Smooth muscle cell (in vitro differentiated cells): ENCODE measurements around the gene AOC3. TPM values are rescaled to one million over a fixed set of nuclear protein-coding genes. Genes with fewer than 3 reads are reported as not detected.
A peak's percentile ranks its signal among the peaks of the same experiment; 100 is the strongest.

Source experiments
- DNase-seq: peaks from one replicate; lab custom pipeline; 2025; ENCODE audit not compliant: unreplicated experiment; lab: John Stamatoyannopoulos, UW
- H2AFZ ChIP-seq: fragments of 200-600 bp; sonication (generic); 2 replicates; pipeline ENCODE4 v1.6.0; 2016; ENCODE audit warnings: antibody characterized with exemption, low read depth, mild to moderate bottlenecking
- H3F3A ChIP-seq: fragments of 200-600 bp; sonication (generic); 2 replicates; pipeline ENCODE4 v1.6.0; 2017; ENCODE audit warnings: antibody characterized with exemption, low read depth
- H3K27ac ChIP-seq: fragments of 200-600 bp; sonication (generic); 2 replicates; pipeline ENCODE4 v1.5.1; 2016; ENCODE audit warnings: low read depth, mild to moderate bottlenecking
- H3K27me3 ChIP-seq: fragments of 200-600 bp; sonication (generic); 2 replicates; pipeline ENCODE4 v1.6.1; 2016; ENCODE audit warnings: low read depth, mild to moderate bottlenecking
- H3K36me3 ChIP-seq: fragments of 200-600 bp; sonication (generic); 2 replicates; pipeline ENCODE4 v1.5.1; 2016; ENCODE audit warnings: low read depth
- H3K4me1 ChIP-seq: fragments of 200-600 bp; sonication (generic); 2 replicates; pipeline ENCODE4 v1.5.1; 2016; ENCODE audit warnings: low read depth
- H3K4me2 ChIP-seq: fragments of 200-600 bp; sonication (generic); 2 replicates; pipeline ENCODE4 v1.6.0; 2016; ENCODE audit warnings: mild to moderate bottlenecking
- H3K4me3 ChIP-seq: fragments of 200-600 bp; sonication (generic); 2 replicates; pipeline ENCODE4 v1.5.1; 2016; ENCODE audit warnings: mild to moderate bottlenecking
- H3K79me2 ChIP-seq: fragments of 200-600 bp; sonication (generic); 2 replicates; pipeline ENCODE4 v1.6.0; 2016; ENCODE audit warnings: low read depth, mild to moderate bottlenecking
- H3K9ac ChIP-seq: fragments of 200-600 bp; sonication (generic); 2 replicates; pipeline ENCODE4 v1.6.0; 2016; ENCODE audit warnings: low read depth
- H3K9me3 ChIP-seq: fragments of 200-600 bp; sonication (generic); replicated peaks from 2 replicates; pipeline ENCODE4 v1.5.1; 2016; ENCODE audit warnings: low read depth
- H4K20me1 ChIP-seq: fragments of 200-600 bp; sonication (generic); 2 replicates; pipeline ENCODE4 v1.6.0; 2016; ENCODE audit warnings: low read depth
- WGBS: methylation state at CpG from one replicate; pipeline ENCODE4 v1.1.7; 2016; ENCODE audit warnings: low lambda C conversion rate; 5-methylcytosine and 5-hydroxymethylcytosine counted together
- polyA plus RNA-seq: library from polyadenylated mRNA; unstranded; fragments of >200 nt; fragmentation: Nextera tagmentation; extraction: Ambion mirVana; gene quantifications from 2 replicates; pipeline ENCODE4 v1.2.1, GENCODE V29; 2016
- total RNA-seq: library from RNA; depleted of rRNA; stranded (reverse); fragments of >200 nt; gene quantifications from 2 replicates; pipeline ENCODE4 v1.2.3, GENCODE V29; 2014
- TF ChIP-seq, protein P1 (sequence below): fragments of 200-600 bp; sonication (generic); IDR thresholded peaks from 2 replicates; pipeline ENCODE4 v1.5.1; 2017; ENCODE audit warnings: borderline replicate concordance, mild to moderate bottlenecking, antibody characterized with exemption; ENCODE audit not compliant: insufficient read depth, poor library complexity, severe bottlenecking

Gene AOC3
- total and polyA plus RNA-seq, 2 experiments from 2014 or later: 0.65 to 0.90 TPM

GRCh38 chr17:42830971-42831370, 20.0 kb upstream of the AOC3 start:
- H3K4me2 ChIP-seq: no peak overlapping the region
- DNase-seq: no peak
- no peak overlapping the region for H3K27ac ChIP-seq
- no peak overlapping the region for H2AFZ ChIP-seq
- H3K36me3 ChIP-seq: no peaks in the 10 kb centered on the region
- H3K9ac ChIP-seq: no peak overlapping the region
- TF ChIP-seq, protein P1, sequence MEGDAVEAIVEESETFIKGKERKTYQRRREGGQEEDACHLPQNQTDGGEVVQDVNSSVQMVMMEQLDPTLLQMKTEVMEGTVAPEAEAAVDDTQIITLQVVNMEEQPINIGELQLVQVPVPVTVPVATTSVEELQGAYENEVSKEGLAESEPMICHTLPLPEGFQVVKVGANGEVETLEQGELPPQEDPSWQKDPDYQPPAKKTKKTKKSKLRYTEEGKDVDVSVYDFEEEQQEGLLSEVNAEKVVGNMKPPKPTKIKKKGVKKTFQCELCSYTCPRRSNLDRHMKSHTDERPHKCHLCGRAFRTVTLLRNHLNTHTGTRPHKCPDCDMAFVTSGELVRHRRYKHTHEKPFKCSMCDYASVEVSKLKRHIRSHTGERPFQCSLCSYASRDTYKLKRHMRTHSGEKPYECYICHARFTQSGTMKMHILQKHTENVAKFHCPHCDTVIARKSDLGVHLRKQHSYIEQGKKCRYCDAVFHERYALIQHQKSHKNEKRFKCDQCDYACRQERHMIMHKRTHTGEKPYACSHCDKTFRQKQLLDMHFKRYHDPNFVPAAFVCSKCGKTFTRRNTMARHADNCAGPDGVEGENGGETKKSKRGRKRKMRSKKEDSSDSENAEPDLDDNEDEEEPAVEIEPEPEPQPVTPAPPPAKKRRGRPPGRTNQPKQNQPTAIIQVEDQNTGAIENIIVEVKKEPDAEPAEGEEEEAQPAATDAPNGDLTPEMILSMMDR: no peak
- H3K79me2 ChIP-seq: peaks cover 29% of the 10 kb centered on the region
- H3F3A ChIP-seq: no peaks in the 10 kb centered on the region
- H3K4me1 ChIP-seq: peaks cover 12% of the 10 kb centered on the region
- no peaks in the 10 kb centered on the region for H3K9me3 ChIP-seq
- no peak overlapping the region for H3K4me3 ChIP-seq
- peaks cover 22% of the 10 kb centered on the region for H3K27me3 ChIP-seq
- no peaks in the 10 kb centered on the region for H4K20me1 ChIP-seq

DNA sequence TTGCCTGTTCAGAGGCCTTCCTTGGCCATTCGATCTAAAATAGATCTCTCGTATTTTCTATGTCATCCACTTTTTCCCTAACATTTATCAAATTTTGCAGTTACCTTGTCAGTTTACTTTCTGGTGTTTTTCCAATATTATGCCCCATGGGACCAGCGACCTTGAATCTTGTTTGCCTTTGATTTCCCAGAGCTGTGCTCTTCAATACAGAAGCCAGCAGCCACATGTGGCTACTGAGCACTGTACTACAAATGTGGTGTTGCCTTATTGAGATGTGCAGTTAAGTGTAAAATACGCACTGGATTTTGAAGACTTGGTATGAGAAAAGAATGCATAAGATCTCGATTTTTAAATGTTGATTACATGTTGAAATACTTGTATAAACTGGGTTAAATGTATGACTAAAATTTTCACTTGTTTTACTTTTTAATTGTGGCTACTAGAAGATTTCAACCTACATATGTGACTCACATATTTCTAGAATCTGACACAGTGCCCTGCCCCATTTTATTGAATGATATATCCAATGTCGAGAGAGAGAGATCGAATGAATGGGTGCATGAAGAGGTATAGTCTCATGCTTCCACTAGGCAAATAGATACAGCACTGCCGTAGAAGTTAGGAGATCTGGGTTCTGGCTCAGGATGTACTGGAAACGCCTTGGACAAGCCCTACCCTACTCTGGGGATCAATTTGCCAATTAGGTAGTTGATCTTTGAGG, 18.6 kb upstream of the AOC3 start:
- no peak for DNase-seq
- Histone ChIP-seq H3K4me3 (peak overlapping the region; percentile 88), H4K20me1 (no peaks in the 10 kb centered on the region), H3K79me2 (peaks cover 29% of the 10 kb centered on the region), H3K36me3 (no peaks in the 10 kb centered on the region), H3K27ac (peak overlapping the region; percentile 76), H3K9me3 (no peaks in the 10 kb centered on the region), H3K4me1 (peaks cover 12% of the 10 kb centered on the region), H3K27me3 (peaks cover 20% of the 10 kb centered on the region), H3K4me2 (peak overlapping the region; percentile 84), H2AFZ (peak overlapping the region; percentile 97), H3K9ac (peak overlapping the region; percentile 95), H3F3A (no peaks in the 10 kb centered on the region)
- 63% methylated on average over 9 of the region's 9 CpGs for WGBS
- TF ChIP-seq, protein P1: no peak

DNA sequence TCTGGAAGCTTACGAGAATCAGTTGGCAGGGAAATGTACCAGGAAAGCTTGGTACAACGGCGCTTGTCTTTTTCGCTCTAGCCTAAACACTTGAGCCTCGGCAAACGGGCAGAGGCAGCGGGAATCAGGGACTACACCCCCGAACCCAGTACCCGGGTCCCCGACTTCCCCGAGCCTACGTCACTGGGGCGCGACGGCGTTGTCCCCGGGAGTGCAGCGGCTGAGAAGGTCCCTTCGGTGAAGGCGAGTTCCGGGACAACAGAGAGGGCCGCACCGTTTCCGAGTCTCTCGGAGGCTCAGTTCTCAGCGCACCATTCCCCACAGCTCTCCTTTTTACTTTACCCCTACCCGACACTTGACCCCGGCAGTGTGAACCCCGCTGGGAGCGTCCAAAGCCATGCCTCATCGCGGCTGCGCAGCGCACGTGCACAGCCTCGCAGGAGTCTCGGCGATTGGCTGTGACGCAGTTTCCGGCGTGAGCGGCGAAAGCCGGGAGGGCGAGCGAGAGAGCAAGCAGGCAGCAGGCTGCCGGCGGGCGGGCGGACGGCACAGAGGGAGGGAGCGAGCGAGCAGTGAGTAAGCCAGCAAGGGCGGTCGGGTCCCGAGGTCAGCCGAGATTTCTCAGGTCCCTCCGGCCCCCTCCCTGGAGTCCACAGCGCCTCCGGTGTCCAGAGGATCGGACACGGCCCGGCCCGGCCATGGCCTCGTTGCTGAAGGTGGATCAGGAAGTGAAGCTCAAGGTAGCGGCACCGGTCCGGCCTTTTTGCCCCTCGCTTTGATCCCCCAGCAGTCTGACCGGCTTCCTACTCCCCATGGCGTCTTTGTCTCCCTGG, 17.8 kb upstream of the AOC3 start, which contains the start of gene PSME3:
PSME3 (plus strand) TSS at position 464 of the 833 bp plus-strand sequence; CDS start at position 699, 235 bp downstream.
- TF ChIP-seq, protein P1: no peak
- 1% methylated on average over 65 of the region's 71 CpGs for WGBS
- H3K27me3 ChIP-seq: peaks cover 12% of the 10 kb centered on the region
- H4K20me1 ChIP-seq: no peaks in the 10 kb centered on the region
- H3K79me2 ChIP-seq: peaks cover 29% of the 10 kb centered on the region
- peak within 1 kb of the TSS; percentile 97 for H2AFZ ChIP-seq
- no peaks in the 10 kb centered on the region for H3K9me3 ChIP-seq
- peak within 1 kb of the TSS; percentile 88 for H3K4me3 ChIP-seq
- no peaks in the 10 kb centered on the region for H3F3A ChIP-seq
- peak within 1 kb of the TSS; percentile 76 for H3K27ac ChIP-seq
- DNase-seq: peak; percentile 86
- peaks cover 12% of the 10 kb centered on the region for H3K4me1 ChIP-seq
- peak within 1 kb of the TSS; percentile 95 for H3K9ac ChIP-seq
- H3K4me2 ChIP-seq: peak within 1 kb of the TSS; percentile 84
- no peaks in the 10 kb centered on the region for H3K36me3 ChIP-seq
